ENCODE measurements around the gene TEC. TPM values are rescaled to one million over a fixed set of nuclear protein-coding genes. Genes with fewer than 3 reads are reported as not detected.
A peak's percentile ranks its signal among the peaks of the same experiment; 100 is the strongest.

Gene TEC
- total and polyA plus RNA-seq, 11 donors: 1.1 to 4.5 (median 2.2) TPM

GRCh38 chr4:48210966-48211328, 58.7 kb downstream of the TEC start:
- Histone ChIP-seq H3K36me3 (no peaks in the 10 kb centered on the region), H3K9me3 (no peaks in the 10 kb centered on the region), H3K27ac (no peak overlapping the region), H3K27me3 (no peaks in the 10 kb centered on the region), H3K4me1 (peaks cover 0 to under 1% (median 0%) of the 10 kb centered on the region in 12 donors), H3K4me3 (no peak overlapping the region)
- ATAC-seq: no peak
- DNase-seq: no peak
- TF ChIP-seq, protein P1, sequence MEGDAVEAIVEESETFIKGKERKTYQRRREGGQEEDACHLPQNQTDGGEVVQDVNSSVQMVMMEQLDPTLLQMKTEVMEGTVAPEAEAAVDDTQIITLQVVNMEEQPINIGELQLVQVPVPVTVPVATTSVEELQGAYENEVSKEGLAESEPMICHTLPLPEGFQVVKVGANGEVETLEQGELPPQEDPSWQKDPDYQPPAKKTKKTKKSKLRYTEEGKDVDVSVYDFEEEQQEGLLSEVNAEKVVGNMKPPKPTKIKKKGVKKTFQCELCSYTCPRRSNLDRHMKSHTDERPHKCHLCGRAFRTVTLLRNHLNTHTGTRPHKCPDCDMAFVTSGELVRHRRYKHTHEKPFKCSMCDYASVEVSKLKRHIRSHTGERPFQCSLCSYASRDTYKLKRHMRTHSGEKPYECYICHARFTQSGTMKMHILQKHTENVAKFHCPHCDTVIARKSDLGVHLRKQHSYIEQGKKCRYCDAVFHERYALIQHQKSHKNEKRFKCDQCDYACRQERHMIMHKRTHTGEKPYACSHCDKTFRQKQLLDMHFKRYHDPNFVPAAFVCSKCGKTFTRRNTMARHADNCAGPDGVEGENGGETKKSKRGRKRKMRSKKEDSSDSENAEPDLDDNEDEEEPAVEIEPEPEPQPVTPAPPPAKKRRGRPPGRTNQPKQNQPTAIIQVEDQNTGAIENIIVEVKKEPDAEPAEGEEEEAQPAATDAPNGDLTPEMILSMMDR (IDR thresholded peaks at IDR 0.05): no peak
- TF ChIP-seq POLR2A (IDR thresholded peaks at IDR 0.05): no peak
- intact Hi-C loops (cut with DNase I): no loop called here

GRCh38 chr4:48205626-48206025, 64.0 kb downstream of the TEC start:
- H3K4me3 ChIP-seq: no peak overlapping the region
- ATAC-seq: no peak
- no peak for TF ChIP-seq POLR2A (IDR thresholded peaks at IDR 0.05)
- TF ChIP-seq, protein P1 (IDR thresholded peaks at IDR 0.05): no peak
- intact Hi-C loops (cut with DNase I): no loop called here
- H3K27me3 ChIP-seq: no peaks in the 10 kb centered on the region
- peaks cover 0 to 21% (median 5%) of the 10 kb centered on the region in 12 donors for H3K4me1 ChIP-seq
- 79 to 83% (median 79%) methylated on average over 2 of the region's 2 CpGs for WGBS, 4 donors
- no peaks in the 10 kb centered on the region for H3K36me3 ChIP-seq
- no peak for DNase-seq
- no peak overlapping the region for H3K27ac ChIP-seq
- H3K9me3 ChIP-seq: no peaks in the 10 kb centered on the region

GRCh38 chr4:48205107-48205506, 64.5 kb downstream of the TEC start:
- Histone ChIP-seq H3K4me1 (peaks cover 0 to 21% (median 5%) of the 10 kb centered on the region in 12 donors), H3K9me3 (no peaks in the 10 kb centered on the region), H3K4me3 (no peak overlapping the region), H3K27ac (no peak overlapping the region), H3K27me3 (no peaks in the 10 kb centered on the region), H3K36me3 (no peaks in the 10 kb centered on the region)
- intact Hi-C loops (cut with DNase I): no loop called here
- WGBS, 4 donors: 32 to 66% (median 47%) methylated on average over 2 of the region's 2 CpGs
- ATAC-seq: peak; percentile 68 to 90 (median 78)
- TF ChIP-seq POLR2A (IDR thresholded peaks at IDR 0.05): no peak
- TF ChIP-seq, protein P1 (IDR thresholded peaks at IDR 0.05): no peak
- DNase-seq: peak in 2 of 5 donors; percentile 25 to 46

DNA sequence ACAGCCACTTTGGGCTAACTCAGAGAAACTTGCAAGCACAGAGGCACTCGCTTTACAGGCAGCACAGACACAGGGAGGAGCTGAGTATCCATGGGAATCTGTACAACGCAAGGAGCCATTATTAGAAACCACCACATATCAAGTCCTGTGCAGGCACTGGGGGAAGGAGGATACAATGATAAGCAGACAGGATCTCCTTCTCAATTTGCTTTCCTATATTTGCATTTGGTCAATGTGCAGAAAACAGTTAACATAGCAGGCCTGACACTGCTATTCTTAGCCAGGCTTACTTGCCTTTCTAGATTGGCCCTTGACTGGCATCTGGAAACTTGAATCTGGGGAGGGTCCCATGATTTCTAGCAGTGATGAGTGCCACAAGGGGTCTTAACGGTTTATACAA, 65.8 kb downstream of the TEC start:
- no peak overlapping the region for H3K4me3 ChIP-seq
- no peaks in the 10 kb centered on the region for H3K36me3 ChIP-seq
- WGBS, 4 donors: 24 to 36% (median 31%) methylated on average over 3 of the region's 3 CpGs
- no peaks in the 10 kb centered on the region for H3K9me3 ChIP-seq
- peak overlapping the region in 2 of 12 donors; percentile 14 to 19 for H3K27ac ChIP-seq
- DNase-seq (no peak), ATAC-seq (peak; percentile 71 to 84 (median 78))
- H3K27me3 ChIP-seq: no peaks in the 10 kb centered on the region
- intact Hi-C loops (cut with DNase I): no loop called here
- TF ChIP-seq, protein P1 (IDR thresholded peaks at IDR 0.05): no peak
- no peak for TF ChIP-seq POLR2A (IDR thresholded peaks at IDR 0.05)
- H3K4me1 ChIP-seq: peaks cover 0 to 21% (median 5%) of the 10 kb centered on the region in 12 donors
